HG03565 (cell line): ENCODE data around the gene FLYWCH2.
A peak's percentile ranks its signal among the peaks of the same experiment; 100 is the strongest.

Source experiments
- ATAC-seq: cut with Tn5 transposase; IDR thresholded peaks from one replicate; pipeline ENCODE4 v1.9.1; 2021; ENCODE audit warnings: mild to moderate bottlenecking, moderate library complexity; ENCODE audit not compliant: unreplicated experiment

Gene FLYWCH2

DNA sequence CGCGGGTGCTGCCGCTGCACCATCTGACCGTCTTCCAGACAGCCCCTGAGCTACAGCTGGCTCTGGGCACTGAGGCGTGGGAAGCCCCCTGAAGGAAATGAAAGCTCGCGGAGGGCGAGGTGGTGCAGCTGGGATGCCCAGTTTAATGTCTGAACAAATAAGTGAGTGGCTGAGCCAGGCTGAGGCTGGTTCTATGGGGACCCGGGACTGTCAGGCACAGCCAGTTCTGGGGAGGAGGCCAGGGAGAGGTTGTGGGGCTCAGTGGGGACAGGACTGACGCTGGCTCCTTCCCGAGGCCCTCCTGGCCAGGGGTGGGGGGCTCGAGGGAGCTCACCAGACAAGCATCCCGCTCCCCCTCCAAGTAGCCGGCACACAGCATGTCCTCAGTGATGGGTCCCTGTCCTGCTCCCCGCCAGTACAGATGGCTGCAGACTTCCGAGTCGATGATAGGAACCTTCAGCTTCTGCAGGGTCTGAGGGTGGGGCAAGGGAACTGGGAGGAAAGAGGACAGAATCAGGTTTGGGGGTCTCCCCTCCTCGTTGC lies 29.4 kb upstream of the FLYWCH2 start:
- no peak for ATAC-seq

DNA sequence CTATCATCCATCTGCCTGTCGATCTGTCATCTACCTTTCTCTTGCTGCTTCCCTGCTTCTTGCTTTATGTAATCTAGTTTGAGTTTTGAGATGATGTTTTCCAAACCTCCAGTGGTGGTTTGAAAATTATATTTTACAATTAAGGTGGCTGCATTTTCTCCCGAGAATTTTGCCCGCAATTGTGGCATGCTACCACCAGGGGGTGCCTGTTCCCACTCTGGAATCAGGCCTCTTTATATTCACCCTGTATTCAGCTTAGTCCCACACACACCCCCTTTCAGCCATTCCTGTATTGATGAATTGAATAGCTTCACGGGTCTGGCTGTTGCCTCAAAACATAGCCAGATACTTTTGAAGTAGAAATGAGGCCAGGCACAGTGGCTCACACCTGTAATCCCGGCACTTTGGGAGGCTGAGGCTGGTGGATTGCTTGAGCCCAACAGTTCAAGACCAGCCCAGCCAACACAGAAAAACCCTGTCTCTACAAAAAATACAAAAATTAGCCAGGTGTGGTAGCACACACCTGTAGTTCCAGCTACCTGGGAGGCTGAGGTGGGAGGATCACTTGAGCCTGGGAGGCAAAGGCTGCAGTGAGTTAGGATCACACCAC lies 28.2 kb upstream of the FLYWCH2 start:
- ATAC-seq: no peak

DNA sequence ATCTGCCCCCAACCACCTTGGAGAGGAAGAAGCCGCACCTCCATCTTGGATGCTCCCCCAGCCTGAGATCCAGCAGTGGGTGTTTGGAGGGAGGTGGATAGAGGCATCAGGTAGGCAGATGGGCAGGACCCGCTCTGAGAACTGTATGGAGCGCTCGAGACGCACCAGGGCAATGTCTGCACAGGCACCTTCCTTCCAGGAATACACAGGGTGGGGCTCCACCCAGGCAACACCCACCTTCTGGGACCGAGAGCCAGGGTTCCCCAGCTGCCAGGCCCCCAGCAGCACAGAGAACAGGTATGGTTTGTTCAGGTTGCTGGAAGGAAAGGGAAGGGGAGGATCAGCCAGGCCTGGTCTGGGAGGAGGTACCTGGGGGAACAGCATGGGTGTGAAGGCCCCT lies 27.5 kb upstream of the FLYWCH2 start:
- ATAC-seq: no peak

DNA sequence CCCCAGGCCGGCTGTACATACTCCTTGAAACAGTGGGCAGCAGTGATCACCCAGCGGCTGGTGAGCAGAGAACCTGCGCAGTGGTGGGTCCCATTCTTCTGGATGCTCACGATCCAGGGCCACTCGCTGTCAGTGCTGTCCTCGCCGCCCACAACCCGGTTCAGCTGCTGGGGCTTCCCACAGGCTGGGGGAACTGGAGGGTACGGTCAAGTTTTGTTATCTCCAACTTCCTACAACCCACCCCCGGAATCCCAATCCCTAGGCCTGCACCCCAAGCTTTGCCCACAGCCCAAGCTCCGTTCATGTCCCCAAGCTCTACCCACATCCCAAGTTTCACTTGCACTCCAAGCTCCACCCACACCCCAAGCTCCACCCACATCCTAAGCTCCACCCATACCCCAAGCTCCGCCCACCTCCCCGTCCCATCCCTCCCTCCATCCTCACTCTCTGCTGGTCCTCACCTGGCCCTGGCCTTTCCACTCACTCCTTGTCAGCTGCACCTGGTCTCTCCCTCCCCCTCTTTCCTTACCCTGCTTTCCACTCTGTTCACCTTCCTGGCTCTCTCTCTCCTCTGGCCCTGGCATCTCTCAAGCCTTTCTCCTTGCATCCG lies 26.8 kb upstream of the FLYWCH2 start:
- no peak for ATAC-seq

DNA sequence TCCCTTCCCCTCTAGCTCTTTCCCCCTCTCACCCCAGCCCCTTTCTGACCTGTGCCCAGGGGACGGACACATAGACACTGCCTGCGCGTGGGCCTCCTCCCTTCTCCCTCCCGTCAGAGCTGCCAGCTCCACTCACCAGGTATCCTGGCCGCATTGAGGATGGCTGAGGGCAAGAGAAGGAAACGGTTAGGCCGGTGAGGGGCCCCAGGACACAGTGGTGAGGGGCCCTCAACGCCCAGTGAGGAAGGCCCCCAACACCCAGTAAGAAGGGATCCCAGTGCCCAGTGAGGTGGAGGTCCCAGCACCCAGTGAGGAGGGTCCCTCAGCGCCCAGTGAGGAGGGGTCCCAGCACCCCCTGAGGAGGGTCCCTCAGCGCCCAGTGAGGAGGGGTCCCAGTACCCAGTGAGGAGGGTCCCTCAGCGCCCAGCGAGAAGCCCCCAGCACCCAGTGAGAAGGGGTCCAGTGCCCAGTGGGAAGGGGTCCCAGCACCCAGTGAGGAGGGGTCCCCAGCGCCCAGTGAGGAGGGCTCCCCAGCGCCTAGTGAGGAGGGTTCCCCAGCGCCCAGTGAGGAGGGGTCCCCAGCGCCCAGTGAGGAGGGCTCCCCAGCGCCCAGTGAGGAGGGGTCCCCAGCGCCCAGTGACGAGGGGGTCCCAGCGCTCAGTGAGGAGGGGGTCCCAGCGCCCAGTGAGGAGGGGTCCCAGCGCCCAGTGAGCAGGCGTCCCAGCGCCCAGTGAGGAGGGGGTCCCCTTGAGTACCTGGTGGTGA lies 26.1 kb upstream of the FLYWCH2 start:
- no peak for ATAC-seq

DNA sequence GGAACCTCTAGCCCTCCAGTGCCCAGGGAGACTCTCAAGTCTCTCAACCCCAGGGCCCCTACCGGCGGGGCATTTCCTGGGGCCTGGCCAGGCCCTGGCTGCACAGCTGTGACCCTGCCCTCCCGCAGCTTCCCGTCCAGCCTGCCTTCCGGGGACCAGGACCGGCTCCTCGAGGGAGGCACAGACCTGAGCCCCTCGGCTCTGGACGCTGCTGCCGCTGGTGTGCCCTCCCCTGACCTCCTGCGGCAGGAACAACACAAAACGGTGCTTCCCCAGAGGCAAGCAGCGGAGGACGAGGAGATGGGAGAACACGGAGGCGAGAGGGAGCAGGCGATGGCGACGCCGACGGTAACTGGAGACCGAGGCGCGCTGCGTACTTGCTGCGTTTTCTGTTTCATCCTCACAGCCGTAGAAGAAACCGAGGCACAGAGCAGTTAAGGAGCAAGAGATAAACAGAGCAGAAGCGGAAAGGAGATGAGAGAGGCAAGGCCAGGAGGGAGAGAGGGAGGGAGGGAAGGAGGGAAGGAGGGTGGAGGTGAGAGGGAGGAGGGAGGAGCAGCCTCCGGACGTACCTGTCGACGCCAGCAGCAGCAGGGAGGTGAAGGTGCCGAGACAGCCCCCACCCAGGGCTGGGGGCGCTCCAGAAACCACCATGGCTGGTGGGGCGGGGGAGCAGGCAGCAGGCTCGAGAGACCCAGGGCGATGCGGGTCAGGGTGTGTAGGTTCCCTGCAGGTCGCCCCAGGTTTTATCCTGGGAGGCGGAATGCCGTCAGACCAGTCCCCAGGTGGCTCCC lies 25.4 kb upstream of the FLYWCH2 start, which contains the start of gene PRSS22:
PRSS22 (minus strand) TSS at position 720 of the 794 bp plus-strand sequence; CDS start at position 654, 66 bp downstream.
- no peak for ATAC-seq

DNA sequence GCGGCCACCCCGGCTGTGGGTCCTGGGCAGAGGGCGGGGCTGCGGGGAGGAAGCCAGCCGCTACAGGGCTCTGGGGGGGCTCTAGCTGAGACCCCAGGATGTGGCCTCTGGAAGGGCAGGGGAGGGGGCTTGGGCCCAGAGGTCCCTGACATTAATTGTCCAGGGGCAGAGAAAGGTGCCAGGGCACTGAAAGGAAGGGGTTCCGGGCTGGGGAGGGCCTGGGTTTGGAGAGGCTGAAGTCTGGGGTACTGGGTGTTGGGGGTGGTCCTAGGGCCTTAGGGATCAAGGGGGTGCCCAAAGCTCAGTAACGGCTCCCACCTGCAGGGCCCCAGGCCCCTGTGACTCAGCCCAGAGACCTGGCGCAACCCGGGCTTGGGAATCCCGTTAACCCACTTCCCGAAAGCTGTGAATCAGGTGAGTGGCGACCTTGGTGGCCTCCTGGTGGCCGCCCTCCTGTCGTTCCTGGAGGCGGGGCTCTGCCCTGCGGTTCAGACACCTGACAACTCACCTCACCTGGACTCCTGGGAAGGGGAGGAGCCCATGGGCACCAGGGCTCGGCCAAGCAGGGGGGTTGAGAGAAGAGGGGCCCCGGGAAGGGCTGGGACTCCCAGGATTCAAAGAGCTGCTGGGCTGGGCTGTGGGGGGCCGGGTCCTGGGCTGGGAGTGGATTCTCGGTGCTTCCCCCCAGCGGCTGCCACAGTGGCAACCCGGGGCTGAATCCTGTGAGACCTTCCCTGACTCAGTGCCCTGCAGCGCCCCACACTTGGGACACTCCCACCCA lies 24.6 kb upstream of the FLYWCH2 start:
- ATAC-seq: no peak

DNA sequence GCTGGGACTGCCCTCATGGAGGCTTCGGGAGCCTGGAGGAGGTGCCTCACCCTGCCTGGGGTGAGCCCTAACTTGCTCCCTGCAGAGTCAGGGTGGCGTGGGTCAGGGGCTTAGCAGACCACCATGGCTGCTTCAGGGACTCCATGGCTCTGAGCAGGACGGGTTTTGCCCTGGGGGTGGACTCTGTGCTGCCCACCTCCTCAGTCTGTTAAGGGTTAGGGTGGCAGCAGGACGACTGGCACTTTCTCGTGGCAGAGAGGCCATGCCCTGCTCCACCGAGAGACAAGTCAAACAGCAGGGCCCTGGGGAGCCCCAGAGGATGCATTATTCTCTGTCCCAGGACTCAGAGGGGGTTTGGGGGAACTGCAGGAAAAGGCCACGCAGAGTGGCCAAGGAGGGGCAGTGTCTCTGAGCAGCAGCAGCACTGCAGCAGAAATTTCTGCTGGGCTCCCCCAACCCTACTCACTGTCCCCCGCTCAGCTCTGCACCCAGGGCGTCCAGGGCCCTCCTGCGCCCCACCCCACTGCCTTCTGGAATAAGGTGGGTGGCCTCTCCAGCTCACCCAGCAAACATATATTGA lies 23.2 kb upstream of the FLYWCH2 start:
- no peak for ATAC-seq

DNA sequence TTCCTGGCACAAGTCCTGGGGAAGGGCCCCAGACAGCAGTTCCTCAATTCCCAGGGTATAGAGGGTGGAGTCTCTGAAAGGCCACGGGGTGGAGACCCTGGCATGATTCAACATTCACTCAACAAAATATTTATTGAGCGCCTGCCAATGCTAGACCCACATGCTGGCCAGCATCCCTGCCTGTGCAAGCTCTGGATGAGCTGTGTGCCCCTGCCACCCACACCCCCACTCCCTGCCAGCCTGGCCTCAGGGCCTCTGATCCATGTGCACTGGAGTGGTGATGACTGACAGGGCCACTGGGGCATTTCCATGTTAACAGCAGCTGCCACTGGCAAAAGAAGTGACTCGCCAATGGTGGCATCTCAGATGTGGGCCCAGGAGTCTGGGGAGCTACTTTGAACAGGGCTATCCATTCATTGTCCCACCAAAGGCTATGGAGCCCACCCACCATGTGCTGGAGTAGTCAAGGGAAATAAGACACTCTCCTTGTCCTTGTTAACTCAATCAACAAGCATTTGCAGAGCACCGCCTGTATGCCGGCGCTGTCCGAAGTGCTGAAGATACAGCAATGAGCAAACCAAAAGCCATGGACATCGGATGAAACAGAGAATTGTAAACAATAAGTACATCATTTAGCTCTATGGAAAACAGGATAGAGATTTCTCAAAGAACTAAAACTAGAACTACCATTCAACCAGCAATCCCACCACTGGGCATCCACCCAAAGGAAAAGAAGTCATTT lies 22.0 kb upstream of the FLYWCH2 start:
- no peak for ATAC-seq

DNA sequence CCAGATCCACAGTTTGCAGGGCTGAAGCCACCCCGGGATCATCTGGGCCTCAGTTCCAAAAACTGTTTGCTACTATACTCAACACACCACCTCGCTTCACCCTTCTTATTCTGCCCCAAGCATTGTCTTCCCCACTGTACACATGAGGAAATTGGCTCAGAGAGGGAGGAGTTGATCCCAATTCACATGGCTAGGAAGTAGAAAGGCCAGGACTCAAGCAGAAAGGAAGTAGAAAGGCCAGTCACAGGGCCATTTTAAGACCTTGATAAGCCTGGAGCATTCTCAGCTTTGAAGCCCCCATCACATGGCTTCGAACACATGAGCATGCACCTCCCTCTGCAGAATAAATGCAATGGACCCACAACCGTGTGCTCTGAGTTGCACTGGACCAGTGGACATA lies 17.4 kb upstream of the FLYWCH2 start:
- no peak for ATAC-seq

DNA sequence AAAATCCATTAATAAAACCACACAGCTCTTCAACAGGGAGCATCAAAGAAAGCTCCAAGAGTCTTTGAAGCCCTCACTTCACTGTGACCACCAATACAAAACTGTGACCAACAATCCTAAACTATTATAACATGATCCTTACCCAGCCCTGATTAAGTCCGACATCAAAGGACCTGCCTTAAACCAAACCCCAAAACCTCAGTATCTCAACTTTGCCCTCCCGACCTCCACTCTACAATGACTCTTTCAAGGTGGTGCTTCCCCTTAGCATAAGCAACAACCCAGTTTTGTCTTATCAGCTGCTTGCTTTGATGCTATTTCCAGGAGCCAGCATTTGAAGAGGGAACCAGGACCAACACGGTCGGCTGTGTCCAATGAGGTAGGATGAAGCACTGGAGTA lies 16.6 kb upstream of the FLYWCH2 start:
- no peak for ATAC-seq

DNA sequence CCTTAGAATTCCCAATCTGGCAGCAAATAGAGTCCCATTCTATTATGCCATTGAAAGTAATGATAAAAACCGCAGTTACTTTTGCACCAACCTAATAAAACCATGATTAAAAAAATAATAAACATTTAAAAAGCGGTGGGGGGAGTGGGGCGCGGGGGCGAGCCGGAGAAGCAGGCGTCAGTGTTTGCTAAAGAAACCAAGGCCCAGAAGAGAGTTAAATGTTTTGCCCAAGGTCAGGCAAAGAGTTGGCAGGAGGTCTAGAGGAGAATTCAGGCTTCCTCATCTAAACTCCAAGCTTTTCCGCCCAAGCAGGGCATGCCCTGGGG lies 15.4 kb upstream of the FLYWCH2 start:
- no peak for ATAC-seq

DNA sequence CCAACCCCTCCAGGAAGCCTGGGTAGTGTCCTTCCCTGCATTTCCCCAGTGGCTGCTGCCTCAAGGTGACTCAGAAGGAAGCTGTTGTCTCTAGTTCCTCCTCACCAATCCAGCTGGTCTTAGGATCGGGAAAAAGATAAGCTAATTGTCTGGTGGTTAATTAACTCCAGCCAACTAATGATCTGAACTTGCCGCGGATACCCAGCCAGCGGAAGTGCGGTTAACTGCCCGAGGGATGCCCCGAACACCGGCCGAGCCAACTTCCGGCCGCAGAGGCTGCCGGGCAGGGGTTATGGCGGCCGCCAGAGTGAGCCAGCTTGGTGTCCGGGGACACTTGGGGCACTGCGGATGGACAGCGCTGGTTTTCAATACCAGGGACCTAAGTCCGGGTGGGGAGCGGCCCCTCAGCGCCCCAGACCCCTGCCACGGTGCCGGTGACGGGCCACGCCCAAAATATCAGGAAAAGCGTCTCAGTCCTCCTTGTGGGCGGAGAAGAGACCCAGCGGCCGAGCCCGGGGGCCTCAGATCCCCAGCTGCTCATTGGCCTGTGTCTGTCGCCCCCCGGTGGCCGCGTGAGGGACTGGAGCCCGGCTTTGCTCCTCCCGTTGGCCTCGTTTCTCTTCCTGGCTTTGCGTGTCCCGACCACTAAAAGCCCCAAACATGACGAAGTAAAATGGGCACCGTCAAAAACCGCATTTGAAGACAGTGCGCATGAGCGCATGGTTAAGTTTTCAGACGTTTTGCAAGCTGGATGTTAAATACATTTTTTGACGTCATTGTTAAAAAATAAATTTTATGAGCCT lies 14.8 kb upstream of the FLYWCH2 start:
- ATAC-seq: peak; percentile 68

DNA sequence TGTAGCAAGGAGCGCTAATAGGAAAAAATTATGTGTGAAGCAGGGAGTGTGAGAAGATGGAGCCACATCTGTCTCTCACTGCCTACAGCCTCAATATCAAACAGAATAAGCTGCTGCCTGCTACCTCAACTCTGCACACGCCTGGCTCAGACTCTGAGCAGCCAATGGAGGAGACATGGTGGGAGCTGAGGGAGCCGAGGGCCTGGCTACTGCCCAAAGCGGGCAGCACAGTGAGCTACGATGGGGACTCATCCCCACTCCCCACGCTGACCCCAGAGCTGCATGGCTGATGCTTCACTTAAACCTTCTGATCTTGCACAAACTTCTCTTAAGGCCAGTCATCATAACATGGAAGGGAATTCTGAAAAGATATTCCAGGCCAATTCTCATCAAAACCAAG lies 11.1 kb upstream of the FLYWCH2 start:
- ATAC-seq: no peak

DNA sequence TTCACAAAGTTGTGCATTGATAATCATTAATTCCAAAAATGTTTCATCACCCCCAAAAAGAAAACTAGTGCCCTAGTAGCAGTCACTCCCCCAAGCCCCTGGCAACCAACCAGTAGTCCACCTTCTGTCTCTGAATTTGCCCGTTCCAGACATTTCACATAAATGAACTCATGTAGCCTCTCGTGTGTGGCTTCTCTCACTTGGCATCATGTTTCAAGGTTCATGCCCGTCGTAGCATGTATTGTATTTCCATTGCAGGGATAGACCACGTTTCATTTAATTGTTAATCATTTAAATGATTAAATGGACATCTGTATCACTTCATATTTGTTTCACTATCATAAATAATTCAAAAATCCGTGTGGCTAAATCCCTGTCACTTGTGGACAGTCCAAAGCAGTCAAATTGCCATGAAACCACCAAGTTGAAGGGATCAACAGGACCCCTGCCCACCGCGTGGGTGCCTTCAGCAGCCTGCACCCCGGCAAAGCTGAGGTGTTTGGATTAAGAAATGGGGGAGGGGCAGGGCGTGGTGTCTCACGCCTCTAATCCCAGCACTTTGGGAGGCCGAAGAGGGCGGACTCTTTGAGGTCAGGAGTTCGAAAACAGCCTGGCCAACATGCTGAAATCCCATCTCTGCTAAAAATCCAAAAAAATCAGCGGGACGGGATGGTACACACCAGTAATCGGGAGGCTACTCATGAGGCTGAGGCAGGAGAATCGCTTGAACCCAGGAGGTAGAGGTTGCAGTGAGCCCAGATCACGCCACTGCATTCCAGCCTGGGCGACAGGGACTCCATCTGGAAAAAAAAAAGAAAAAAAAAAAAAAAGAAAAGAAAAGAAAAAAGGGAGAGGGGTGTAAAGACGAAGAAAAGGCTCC lies 8.7 kb upstream of the FLYWCH2 start:
- ATAC-seq: no peak

DNA sequence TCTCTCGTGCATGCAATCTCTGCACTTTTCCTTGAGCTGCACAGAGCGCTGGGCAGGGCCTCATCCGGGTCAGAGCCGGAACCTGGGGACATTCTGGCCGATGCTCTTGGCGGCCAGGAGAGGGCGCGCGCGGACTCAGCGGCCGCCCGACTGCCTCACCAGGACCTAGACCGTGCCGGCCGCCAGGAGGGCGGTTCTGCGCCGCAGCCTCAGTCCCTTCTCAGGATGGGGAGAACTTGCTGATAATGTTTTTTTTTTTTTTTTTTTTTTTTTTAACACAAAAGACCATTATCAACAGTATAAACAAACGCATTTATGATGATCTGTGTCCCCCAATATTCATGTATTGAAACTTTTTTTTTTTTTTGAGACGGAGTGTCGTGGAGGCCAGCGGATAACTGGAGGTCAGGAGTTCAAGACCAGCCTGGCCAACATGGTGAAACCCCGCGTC lies 8.1 kb upstream of the FLYWCH2 start:
- no peak for ATAC-seq

DNA sequence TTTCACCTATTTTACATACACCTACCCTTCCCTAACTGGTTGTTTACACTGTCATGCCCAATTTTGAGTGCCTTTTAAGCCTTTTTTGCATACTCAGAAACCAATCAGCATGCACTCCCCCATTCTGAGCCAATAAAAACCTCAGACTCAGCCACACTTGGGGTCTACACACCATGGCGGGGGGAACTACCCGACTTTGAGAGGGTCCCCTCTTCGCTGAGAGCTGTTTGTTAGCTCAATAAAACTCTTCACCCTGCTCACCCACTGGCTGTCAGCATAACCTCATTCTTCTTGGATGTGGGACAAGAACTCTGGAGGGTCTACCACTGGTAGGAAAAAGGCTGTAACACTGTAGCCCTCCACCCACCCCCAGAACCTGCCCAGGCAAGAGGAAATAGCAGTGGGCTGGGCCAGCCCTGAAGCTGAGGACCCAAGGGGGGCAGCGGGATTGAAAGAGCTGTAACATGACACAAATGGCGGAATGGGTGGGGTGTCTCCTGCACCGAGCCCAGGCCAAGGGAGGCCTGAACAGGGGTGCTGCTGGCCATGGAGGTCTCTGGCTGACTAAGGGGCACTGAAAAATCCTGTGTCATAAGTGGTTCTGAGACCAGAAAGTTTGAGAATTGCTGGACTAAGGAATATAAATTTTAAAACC lies 3.0 kb upstream of the FLYWCH2 start:
- no peak for ATAC-seq
